Measurements from ENCODE around the gene RSAD2.

- TF ChIP-seq POLR2A (IDR thresholded peaks at IDR 0.05): no peak
- TF ChIP-seq, protein P1, sequence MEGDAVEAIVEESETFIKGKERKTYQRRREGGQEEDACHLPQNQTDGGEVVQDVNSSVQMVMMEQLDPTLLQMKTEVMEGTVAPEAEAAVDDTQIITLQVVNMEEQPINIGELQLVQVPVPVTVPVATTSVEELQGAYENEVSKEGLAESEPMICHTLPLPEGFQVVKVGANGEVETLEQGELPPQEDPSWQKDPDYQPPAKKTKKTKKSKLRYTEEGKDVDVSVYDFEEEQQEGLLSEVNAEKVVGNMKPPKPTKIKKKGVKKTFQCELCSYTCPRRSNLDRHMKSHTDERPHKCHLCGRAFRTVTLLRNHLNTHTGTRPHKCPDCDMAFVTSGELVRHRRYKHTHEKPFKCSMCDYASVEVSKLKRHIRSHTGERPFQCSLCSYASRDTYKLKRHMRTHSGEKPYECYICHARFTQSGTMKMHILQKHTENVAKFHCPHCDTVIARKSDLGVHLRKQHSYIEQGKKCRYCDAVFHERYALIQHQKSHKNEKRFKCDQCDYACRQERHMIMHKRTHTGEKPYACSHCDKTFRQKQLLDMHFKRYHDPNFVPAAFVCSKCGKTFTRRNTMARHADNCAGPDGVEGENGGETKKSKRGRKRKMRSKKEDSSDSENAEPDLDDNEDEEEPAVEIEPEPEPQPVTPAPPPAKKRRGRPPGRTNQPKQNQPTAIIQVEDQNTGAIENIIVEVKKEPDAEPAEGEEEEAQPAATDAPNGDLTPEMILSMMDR (IDR thresholded peaks at IDR 0.05): no peak
- TF ChIP-seq EP300 (IDR thresholded peaks at IDR 0.05): no peak
Measured at GRCh38 chr2:6940820-6941219, 63.2 kb downstream of the RSAD2 start.
